Erythroblast (primary cell): Measurements from ENCODE around the gene DIAPH2.

ENCODE experiments used
- DNase-seq, 2 experiments: peaks; one replicate each; lab custom pipeline; 2025; lab: John Stamatoyannopoulos, UW
- GATA1 ChIP-seq: IDR thresholded peaks from 2 replicates; pipeline ENCODE4 v1.6.1; 2011; ENCODE audit warnings: low read depth, mild to moderate bottlenecking, control low read depth, low read length, moderate library complexity
- POLR2A ChIP-seq: IDR thresholded peaks from 2 replicates; pipeline ENCODE4 v1.6.1; 2011; ENCODE audit warnings: mild to moderate bottlenecking, low read length

The DIAPH2 gene

GRCh38 chrX:97039363-97040029, 354.9 kb downstream of the DIAPH2 start:
- no peak for TF ChIP-seq GATA1
- no peak for TF ChIP-seq POLR2A
- no peak for DNase-seq

- TF ChIP-seq POLR2A (no peak), GATA1 (no peak)
- DNase-seq = no peak
These were observed 360.8 kb downstream of the DIAPH2 start for GRCh38 chrX:97045470-97045869.

- TF ChIP-seq POLR2A (no peak), GATA1 (no peak)
- DNase-seq = no peak
These were observed 362.2 kb downstream of the DIAPH2 start for GRCh38 chrX:97046867-97047266.

GRCh38 chrX:97050392-97050791, 365.8 kb downstream of the DIAPH2 start:
- DNase-seq = no peak
- TF ChIP-seq POLR2A (no peak), GATA1 (no peak)

GRCh38 chrX:97057349-97057909, 372.8 kb downstream of the DIAPH2 start:
- TF ChIP-seq POLR2A (no peak), GATA1 (no peak)
- no peak for DNase-seq

GRCh38 chrX:97060020-97060419, 375.4 kb downstream of the DIAPH2 start:
- no peak for DNase-seq
- TF ChIP-seq POLR2A (no peak), GATA1 (no peak)

- TF ChIP-seq POLR2A = no peak
- no peak for TF ChIP-seq GATA1
- DNase-seq = peak in 1 of 2 experiments; percentile 0
These were observed 380.4 kb downstream of the DIAPH2 start for GRCh38 chrX:97065066-97065465.

GRCh38 chrX:97065973-97066372, 381.3 kb downstream of the DIAPH2 start:
- TF ChIP-seq POLR2A (no peak), GATA1 (no peak)
- DNase-seq = no peak

GRCh38 chrX:97066381-97066780, 381.7 kb downstream of the DIAPH2 start:
- DNase-seq = no peak

GRCh38 chrX:97070346-97070745, 385.7 kb downstream of the DIAPH2 start:
- no peak for DNase-seq
- no peak for TF ChIP-seq GATA1
- TF ChIP-seq POLR2A = no peak

More at GRCh38 chrX:97066381-97066780, 381.7 kb downstream of the DIAPH2 start:
- TF ChIP-seq GATA1 (no peak), POLR2A (no peak)

GRCh38 chrX:97074400-97074799, 389.8 kb downstream of the DIAPH2 start:
- no peak for DNase-seq
- TF ChIP-seq POLR2A = no peak
- no peak for TF ChIP-seq GATA1

GRCh38 chrX:97089116-97089515, 404.5 kb downstream of the DIAPH2 start:
- DNase-seq = no peak
- no peak for TF ChIP-seq GATA1
- TF ChIP-seq POLR2A = no peak

- TF ChIP-seq POLR2A = no peak
- TF ChIP-seq GATA1 = no peak
- no peak for DNase-seq
These were observed 411.7 kb downstream of the DIAPH2 start for GRCh38 chrX:97096385-97096784.

GRCh38 chrX:97102938-97103337, 418.3 kb downstream of the DIAPH2 start:
- no peak for DNase-seq

GRCh38 chrX:97109730-97110129, 425.1 kb downstream of the DIAPH2 start:
- TF ChIP-seq GATA1 (no peak), POLR2A (no peak)
- no peak for DNase-seq

More at GRCh38 chrX:97102938-97103337, 418.3 kb downstream of the DIAPH2 start:
- TF ChIP-seq GATA1 (no peak), POLR2A (no peak)
